Measurements from ENCODE around the gene OR52B6.

DNA sequence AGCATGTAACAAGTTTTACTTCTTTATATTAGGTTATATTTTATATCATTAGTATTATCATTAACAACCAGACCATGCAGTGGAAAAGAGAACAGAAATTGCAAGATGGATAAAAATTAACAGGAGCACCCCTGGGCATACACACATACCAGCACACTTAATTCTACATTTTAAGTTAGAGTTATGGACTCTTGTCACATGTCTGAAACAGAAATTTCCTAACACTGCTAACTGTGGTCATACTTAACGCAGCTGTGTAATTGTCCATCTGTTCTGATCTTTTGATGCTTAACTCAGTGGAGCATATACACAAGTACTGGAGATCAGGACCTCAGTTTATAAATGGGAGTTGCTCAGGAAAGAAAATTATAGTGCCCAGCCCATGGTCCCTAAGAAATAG lies 32.7 kb upstream of the OR52B6 start:
- TF ChIP-seq, protein P1, sequence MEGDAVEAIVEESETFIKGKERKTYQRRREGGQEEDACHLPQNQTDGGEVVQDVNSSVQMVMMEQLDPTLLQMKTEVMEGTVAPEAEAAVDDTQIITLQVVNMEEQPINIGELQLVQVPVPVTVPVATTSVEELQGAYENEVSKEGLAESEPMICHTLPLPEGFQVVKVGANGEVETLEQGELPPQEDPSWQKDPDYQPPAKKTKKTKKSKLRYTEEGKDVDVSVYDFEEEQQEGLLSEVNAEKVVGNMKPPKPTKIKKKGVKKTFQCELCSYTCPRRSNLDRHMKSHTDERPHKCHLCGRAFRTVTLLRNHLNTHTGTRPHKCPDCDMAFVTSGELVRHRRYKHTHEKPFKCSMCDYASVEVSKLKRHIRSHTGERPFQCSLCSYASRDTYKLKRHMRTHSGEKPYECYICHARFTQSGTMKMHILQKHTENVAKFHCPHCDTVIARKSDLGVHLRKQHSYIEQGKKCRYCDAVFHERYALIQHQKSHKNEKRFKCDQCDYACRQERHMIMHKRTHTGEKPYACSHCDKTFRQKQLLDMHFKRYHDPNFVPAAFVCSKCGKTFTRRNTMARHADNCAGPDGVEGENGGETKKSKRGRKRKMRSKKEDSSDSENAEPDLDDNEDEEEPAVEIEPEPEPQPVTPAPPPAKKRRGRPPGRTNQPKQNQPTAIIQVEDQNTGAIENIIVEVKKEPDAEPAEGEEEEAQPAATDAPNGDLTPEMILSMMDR (IDR thresholded peaks at IDR 0.05), result no peak
- no peak for TF ChIP-seq POLR2A (IDR thresholded peaks at IDR 0.05)

All from body of pancreas (tissue), 4 donors.